Right renal pelvis (tissue), 4 donors: ENCODE data around the gene ZNF423. TPM values are rescaled to one million over a fixed set of nuclear protein-coding genes. Genes with fewer than 3 reads are reported as not detected.

Experiments
- DNase-seq, 4 donors: peaks; one replicate each; pipeline ENCODE4 v3.0.0-alpha.2; 2013; ENCODE audit warnings: low read depth in 4 of 4, low spot score in 3 of 4, missing footprints in 1 of 4
- polyA plus RNA-seq, 4 donors: library from polyadenylated mRNA; unstranded; fragments of 120-200 nt; gene quantifications; one replicate each; pipeline ENCODE4 v1.2.1, GENCODE V29; 2013; ENCODE audit not compliant: insufficient read length in 4 of 4

ZNF423 gene
- polyA plus RNA-seq, 4 donors, result 26.0 to 28.4 (median 27.2) TPM

GRCh38 chr16:49594685-49595498, 261.0 kb downstream of the ZNF423 start:
- no peak for DNase-seq

GRCh38 chr16:49594153-49594552, 261.8 kb downstream of the ZNF423 start:
- DNase-seq, result no peak

DNA sequence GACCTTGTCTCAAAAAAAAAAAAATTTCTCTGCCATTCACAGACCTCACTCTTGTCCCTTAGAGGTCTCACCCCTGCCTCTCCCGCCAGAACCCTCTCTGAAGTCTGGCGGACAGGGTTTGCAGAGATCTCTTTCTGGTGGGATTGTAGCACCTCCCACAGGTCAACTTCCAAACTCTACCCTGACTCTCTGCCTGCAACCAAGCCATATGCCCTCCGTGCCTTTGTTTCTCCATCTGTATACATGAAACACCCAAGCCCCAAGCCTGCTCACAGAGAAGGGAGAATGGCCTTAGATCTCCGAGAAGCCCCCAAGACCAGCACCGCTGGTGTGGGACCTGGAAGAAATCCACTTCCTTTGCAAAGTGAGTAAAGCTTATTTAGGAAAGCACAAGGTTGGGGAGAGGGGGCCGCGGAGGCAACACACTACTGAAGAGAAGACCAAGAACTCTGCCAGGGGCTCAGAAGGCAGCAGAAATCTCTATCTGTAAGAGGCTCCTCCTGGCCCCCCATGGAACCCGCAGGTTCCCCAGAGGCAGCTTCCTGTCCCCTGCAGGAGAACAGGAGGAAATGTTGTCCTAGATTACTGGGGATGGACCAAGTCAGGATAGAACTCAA, 262.4 kb downstream of the ZNF423 start:
- DNase-seq, result no peak

DNA sequence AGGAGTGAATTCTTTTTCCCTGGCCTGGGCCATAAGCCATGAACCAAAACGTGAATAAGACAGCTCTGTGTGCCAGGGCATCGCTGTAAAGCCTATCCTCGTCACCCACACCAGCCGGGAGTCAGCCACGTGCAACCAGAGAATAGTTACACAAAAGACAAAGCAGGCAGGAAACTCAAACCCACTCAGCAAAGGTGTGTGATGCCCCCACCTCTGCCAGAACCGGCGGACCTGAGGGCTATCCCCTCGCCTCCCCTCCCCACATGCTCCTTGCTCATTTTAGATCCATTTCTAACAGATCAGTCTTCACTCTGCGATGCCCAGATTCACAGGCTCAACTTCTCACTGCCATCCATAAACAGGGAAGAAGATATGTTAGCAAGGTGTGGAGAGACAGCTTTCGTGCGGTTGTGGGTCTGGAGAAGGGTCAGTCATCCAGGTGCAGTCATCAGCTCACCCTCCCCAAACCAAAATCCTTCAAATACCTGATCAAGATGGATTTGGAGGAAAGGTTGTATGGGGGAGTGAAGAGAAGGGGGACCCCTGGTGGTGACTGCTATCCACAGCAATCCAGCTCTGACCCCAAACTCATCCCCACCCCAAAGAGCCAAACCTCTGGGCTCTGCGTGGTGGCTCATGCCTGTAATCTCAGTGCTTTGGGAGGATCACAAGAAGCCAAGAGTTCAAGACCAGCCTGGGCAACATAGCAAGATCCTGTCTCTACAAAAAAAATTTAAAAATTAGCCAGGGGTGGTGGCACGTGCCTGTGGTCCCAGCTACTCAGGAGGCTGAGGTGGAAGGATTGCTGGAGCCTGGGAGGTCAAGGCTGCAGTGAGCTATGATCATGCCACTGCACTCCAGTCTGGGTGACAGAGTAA, 263.1 kb downstream of the ZNF423 start:
- no peak for DNase-seq

DNA sequence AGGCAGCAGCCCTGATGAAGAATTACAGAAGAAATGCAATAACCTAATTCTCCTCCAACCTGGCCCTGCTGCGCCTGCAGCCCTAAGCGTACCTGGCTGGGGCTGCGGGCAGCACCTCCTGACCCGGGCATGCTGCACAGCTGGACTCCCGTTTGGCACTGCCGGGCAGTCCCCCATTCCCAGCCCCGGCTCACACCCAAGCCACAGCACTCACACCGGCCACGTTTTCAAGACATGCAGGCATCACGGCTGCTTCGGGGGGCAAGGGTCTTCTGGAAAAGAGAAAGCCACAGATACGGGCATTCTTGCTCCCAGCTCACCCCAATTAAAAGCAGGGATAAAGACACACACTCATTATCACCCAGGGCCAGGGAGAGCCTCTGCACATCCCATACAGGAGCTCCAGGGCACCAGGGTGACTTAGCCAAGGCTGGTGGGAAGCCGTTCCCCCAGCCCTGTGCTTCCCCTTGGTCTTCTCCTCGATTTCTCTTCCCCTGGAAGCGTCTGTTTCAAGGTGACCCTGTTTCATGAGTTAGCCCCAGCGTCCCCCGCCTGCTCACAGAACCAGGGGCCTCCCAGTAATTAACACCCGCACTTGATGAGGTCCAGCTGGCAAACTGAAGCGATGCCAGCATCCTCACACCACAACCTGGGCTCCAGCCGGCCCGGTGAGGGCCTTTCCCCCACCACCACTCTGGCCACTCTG, 265.6 kb downstream of the ZNF423 start:
- DNase-seq, result no peak

- no peak for DNase-seq
Observed at GRCh38 chr16:49589544-49590031, 266.3 kb downstream of the ZNF423 start.

- no peak for DNase-seq
Observed at GRCh38 chr16:49588729-49589384, 267.1 kb downstream of the ZNF423 start.

DNA sequence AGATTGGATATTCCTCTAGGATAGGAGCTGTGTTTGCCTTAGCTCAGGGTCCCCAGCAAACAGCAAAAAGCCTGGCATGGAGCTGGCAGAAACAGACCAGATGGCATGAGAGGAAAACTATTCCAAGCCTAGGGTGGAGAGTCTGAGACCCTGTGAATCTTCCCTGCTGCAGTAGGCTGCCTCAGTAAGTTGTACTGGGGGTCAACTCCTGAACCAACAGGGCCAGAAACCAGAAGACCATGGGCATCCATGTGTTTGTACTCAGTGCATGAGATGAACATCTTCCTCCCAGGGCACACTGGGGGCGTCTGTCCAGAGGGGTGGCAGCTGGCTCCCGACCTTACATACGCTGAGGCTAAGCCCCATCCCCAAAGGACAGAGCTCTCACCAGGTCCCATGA, 267.9 kb downstream of the ZNF423 start:
- no peak for DNase-seq

DNA sequence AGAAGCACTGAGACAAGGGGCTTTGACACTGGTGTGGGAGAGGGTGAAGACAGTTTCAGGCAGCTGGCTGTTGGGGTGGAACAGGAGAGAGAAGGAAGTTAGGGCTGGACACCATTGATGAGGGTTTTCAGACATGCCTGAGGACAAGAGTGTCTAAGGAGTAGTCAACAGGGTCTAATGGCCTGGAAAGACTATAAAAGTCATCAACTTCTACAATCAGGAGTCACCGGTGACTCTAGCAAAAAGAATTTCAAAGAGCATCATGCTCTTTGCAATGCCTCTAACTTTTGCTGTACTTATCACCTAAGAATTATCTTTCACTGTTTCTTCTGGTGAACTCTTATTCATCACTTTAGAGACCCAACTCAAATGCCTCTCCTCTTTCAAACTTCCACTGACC, 268.4 kb downstream of the ZNF423 start:
- DNase-seq, result no peak

GRCh38 chr16:49586466-49587450, 269.2 kb downstream of the ZNF423 start:
- no peak for DNase-seq

- no peak for DNase-seq
Observed at GRCh38 chr16:49585143-49585832, 270.6 kb downstream of the ZNF423 start.

DNA sequence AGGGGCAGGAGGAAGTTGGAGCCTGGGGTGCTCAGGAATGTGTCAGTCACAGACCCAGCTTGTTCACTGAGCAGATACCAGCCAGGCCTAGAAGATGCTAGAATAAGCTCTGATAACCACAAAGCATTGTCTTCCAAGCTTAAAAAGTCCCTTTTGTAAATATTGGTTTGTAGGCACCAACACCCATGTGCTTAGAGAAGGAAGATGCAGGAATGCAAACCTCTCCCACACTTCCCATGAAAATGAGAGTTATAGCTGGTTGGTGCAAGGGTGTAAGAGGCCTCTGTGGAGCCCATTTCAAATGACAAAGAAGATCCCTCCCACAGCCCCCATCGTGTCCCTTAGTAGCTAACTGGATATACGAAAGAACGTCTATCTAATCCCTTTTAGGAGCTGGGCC, 272.0 kb downstream of the ZNF423 start:
- no peak for DNase-seq

- DNase-seq, result no peak
Observed at GRCh38 chr16:49581630-49582298, 274.1 kb downstream of the ZNF423 start.

- no peak for DNase-seq
Observed at GRCh38 chr16:49580751-49581303, 275.1 kb downstream of the ZNF423 start.

- DNase-seq, result no peak
Observed at GRCh38 chr16:49578435-49579024, 277.4 kb downstream of the ZNF423 start.

DNA sequence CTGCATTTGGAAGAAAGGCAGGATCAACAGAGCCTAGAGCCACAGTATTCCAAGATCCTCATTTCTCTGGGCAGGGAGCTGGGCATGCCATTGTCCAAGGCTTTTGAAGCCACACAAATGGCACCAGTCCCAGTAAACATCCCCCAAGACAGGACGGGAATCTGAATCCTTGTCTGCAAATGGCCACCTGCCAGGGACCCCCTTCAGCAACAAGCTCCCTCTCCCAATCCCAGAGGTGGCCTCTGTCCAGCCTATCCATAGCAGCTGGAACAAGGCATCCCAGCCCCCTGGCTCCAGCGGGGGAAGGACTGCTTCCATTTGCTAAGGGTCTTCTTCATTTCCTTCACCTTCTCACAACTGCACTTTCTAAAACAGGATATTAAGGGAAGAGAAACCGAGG, 277.9 kb downstream of the ZNF423 start:
- DNase-seq, result no peak

- DNase-seq, result no peak
Observed at GRCh38 chr16:49576941-49577340, 279.0 kb downstream of the ZNF423 start.
